ENCODE measurements around the gene CAPN11. TPM values are rescaled to one million over a fixed set of nuclear protein-coding genes. Genes with fewer than 3 reads are reported as not detected.

CAPN11 gene
- total RNA-seq = under 1 TPM in 1 of 4 donors, not detected in 3; 0.42 TPM

DNA sequence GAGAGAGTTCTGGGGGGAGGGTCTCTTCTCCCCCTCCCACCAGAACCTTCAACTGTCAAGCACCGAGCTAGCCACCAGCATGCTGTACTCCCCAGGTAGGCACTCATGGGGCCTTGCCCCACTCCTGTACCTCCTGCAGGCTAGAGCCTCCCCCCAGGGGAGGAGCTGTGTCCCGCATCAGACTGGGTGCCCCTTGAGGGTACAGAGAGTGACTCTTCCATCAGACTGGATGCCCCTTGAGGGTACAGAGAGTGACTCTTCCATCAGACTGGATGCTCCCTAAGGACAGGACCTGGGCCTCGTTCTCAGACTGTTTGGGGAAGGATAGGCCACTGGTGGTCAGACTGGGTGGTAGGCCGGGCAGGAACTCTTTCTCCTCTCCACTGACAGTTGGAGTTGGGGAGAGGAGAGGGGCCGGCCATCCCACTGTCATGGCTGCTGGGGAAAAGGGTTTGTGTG lies at the start of gene CAPN11:
CAPN11 (plus strand) TSS at position 51 of the 459 bp plus-strand sequence; CDS start at position 80, 29 bp downstream.
- no peak within 1 kb of the TSS for H3K27ac ChIP-seq
- in situ Hi-C loops (cut with MboI; ENCODE audit: low sequenced_read_pairs in 4 of 4) (loop anchor here in 2 of 4 donors (25.0 kb wide), 1 partner anchor 179 kb away; the partner anchor contains the start of gene SPATS1 (in 2 of the 2)), intact Hi-C loops (cut with DNase I; ENCODE audit: low total_unique reads) (no loop called here)
- H3K36me3 ChIP-seq = no peaks in the 10 kb centered on the region
- ATAC-seq = no peak
- H3K27me3 ChIP-seq = no peaks in the 10 kb centered on the region
- TF ChIP-seq CTCF (IDR thresholded peaks at IDR 0.05 in 4 of 5, conservative IDR thresholded peaks at IDR 0.05 in 1 of 5) (no peak), POLR2A (IDR thresholded peaks at IDR 0.05) (no peak)
- no peak for DNase-seq
- no peaks in the 10 kb centered on the region for H3K9me3 ChIP-seq
- H3K4me3 ChIP-seq = no peak within 1 kb of the TSS
- H3K4me1 ChIP-seq = no peaks in the 10 kb centered on the region

DNA sequence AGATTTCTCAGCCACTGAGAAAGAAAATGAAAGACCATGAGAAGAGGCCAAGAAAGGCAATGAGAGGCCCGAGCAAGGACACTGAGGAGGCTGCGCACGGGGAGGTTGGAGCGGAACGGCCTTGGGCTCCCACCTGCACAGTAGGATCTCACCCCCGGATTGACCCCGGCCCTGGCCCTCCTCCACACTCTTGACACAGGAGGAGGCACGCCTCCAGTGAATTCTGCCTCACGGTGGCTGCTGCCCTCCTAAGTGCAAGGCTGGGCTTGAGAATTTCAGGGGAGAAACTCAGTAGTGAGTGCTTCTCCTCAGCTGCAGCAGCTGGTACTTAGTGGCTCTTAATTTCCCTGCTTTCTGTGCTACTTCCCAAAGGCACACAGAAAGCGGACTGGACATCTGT lies 49.4 kb upstream of the CAPN11 start:
- intact Hi-C loops (cut with DNase I; ENCODE audit: low total_unique reads) (loop anchor here (5.0 kb wide), 1 partner anchor 128 kb away; no protein-coding TSS in a partner anchor), in situ Hi-C loops (cut with MboI; ENCODE audit: low sequenced_read_pairs in 4 of 4) (loop anchor here in 1 of 4 donors (25.0 kb wide), 1 partner anchor 128 kb away; the partner anchor contains the start of gene HSP90AB1)
- Histone ChIP-seq H3K36me3 (peaks cover 0 to 23% of the 10 kb centered on the region in 2 donors), H3K27me3 (no peaks in the 10 kb centered on the region), H3K4me1 (peaks cover 84 to 89% of the 10 kb centered on the region in 2 donors), H3K4me3 (peak overlapping the region in 3 of 4 donors; percentile 4 to 26 (median 26)), H3K27ac (peak overlapping the region; percentile 88 to 100 (median 95)), H3K9me3 (no peaks in the 10 kb centered on the region)
- DNase-seq (peak in 1 of 2 donors; percentile 56), ATAC-seq (peak in 1 of 2 donors; percentile 3)
- TF ChIP-seq CTCF (IDR thresholded peaks at IDR 0.05 in 4 of 5, conservative IDR thresholded peaks at IDR 0.05 in 1 of 5) (no peak), POLR2A (IDR thresholded peaks at IDR 0.05) (no peak)

- ATAC-seq = peak; percentile 84
- peaks cover 75 to 82% of the 10 kb centered on the region in 2 donors for H3K4me1 ChIP-seq
- no peaks in the 10 kb centered on the region for H3K9me3 ChIP-seq
- peak overlapping the region; percentile 88 to 100 (median 95) for H3K27ac ChIP-seq
- peak; percentile 52 to 80 for DNase-seq
- no peak for TF ChIP-seq CTCF (IDR thresholded peaks at IDR 0.05 in 4 of 5, conservative IDR thresholded peaks at IDR 0.05 in 1 of 5)
- TF ChIP-seq POLR2A (IDR thresholded peaks at IDR 0.05) = peak; percentile 45 to 65
- peak overlapping the region in 3 of 4 donors; percentile 2 to 26 (median 26) for H3K4me3 ChIP-seq
- in situ Hi-C loops (cut with MboI; ENCODE audit: low sequenced_read_pairs in 4 of 4) (loop anchor here in 1 of 4 donors (25.0 kb wide), 1 partner anchor 127 kb away; the partner anchor contains the start of gene HSP90AB1), intact Hi-C loops (cut with DNase I; ENCODE audit: low total_unique reads) (loop anchor here (1.0 kb wide), 1 partner anchor 17 kb away; the partner anchor contains the start of genes MRPL14 and TMEM63B)
- no peaks in the 10 kb centered on the region for H3K27me3 ChIP-seq
- H3K36me3 ChIP-seq = peaks cover 0 to 26% of the 10 kb centered on the region in 2 donors
Observed at GRCh38 chr6:44110005-44110676, 48.5 kb upstream of the CAPN11 start.

DNA sequence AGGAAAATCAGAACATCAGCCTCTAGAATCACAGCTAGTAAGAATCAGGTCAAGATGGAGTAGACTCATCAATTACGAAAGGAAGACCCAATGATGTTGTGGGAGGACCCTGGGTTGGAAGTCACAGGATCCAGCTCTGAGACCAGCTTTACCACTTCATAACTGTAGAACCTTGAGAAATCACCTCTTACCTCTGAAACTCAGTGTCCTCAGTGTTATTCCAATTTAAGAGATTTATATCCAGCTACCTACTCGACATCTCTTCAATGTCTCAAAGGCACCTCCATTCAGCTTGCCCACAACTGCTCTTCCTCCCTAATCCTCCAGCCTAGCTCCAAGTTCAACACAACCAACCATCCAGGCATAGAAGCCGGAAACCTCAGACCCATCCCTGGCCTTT lies 47.7 kb upstream of the CAPN11 start:
- Histone ChIP-seq H3K27me3 (no peaks in the 10 kb centered on the region), H3K9me3 (no peaks in the 10 kb centered on the region), H3K4me3 (no peak overlapping the region), H3K27ac (peak overlapping the region; percentile 88 to 100 (median 95)), H3K36me3 (peaks cover 0 to 26% of the 10 kb centered on the region in 2 donors), H3K4me1 (peaks cover 74 to 82% of the 10 kb centered on the region in 2 donors)
- in situ Hi-C loops (cut with MboI; ENCODE audit: low sequenced_read_pairs in 4 of 4) = loop anchor here in 1 of 4 donors (25.0 kb wide), 1 partner anchor 126 kb away; the partner anchor contains the start of gene HSP90AB1
- ATAC-seq = no peak
- intact Hi-C loops (cut with DNase I; ENCODE audit: low total_unique reads) = loop anchor here (1.0 kb wide), 1 partner anchor 16 kb away; the partner anchor contains the start of genes MRPL14 and TMEM63B
- no peak for DNase-seq
- TF ChIP-seq CTCF (IDR thresholded peaks at IDR 0.05 in 4 of 5, conservative IDR thresholded peaks at IDR 0.05 in 1 of 5) = no peak
- no peak for TF ChIP-seq POLR2A (IDR thresholded peaks at IDR 0.05)

Data from gastrocnemius medialis (tissue), 4 donors.